ENCODE measurements around the gene ENG. TPM values are rescaled to one million over a fixed set of nuclear protein-coding genes. Genes with fewer than 3 reads are reported as not detected.

The ENG gene
- total RNA-seq, 1 donor from 2014 or later: 323 TPM

DNA sequence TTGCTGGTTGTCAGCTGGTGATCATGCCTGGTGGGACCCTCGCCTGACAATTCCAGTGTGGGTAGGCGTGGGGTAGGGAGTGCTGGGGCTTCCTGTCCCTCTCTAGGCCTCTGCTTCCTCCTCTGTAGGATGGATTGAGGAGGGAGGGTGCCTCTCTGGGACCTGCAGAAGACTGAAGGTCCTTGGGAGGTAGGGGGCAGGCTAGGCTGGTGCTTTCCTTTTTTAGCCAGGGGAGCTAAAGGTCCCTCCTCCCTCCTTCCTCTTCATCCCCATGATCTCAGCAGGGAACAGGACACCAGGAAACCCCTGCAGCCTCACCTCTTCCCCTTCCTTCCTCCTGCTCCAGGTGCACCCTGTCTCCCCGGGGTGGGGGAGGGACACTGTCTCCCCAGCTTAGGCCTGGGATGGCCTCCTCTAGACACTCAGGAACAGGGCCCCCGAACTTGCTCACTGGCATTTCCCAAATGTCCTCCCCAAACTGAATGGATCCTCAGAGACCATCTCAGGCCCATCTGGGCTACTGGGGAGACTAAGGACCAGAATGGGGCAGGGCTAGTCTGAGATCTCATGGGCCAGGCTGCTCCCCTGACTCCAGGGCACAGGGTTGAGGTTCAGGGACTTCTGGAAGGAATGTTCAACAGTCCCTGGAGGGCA lies 84.4 kb downstream of the ENG start:
- intact Hi-C loops (cut with DNase I): no loop called here
- ATAC-seq (no peak), DNase-seq (no peak)
- H3K9me3 ChIP-seq: no peaks in the 10 kb centered on the region
- H3K36me3 ChIP-seq: peaks cover 15% of the 10 kb centered on the region
- peaks cover 63% of the 10 kb centered on the region for H3K4me1 ChIP-seq
- TF ChIP-seq, protein P1, sequence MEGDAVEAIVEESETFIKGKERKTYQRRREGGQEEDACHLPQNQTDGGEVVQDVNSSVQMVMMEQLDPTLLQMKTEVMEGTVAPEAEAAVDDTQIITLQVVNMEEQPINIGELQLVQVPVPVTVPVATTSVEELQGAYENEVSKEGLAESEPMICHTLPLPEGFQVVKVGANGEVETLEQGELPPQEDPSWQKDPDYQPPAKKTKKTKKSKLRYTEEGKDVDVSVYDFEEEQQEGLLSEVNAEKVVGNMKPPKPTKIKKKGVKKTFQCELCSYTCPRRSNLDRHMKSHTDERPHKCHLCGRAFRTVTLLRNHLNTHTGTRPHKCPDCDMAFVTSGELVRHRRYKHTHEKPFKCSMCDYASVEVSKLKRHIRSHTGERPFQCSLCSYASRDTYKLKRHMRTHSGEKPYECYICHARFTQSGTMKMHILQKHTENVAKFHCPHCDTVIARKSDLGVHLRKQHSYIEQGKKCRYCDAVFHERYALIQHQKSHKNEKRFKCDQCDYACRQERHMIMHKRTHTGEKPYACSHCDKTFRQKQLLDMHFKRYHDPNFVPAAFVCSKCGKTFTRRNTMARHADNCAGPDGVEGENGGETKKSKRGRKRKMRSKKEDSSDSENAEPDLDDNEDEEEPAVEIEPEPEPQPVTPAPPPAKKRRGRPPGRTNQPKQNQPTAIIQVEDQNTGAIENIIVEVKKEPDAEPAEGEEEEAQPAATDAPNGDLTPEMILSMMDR (IDR thresholded peaks at IDR 0.05): no peak
- H3K27me3 ChIP-seq (ENCODE audit: low read depth): no peaks in the 10 kb centered on the region
- peak overlapping the region; percentile 89 for H3K27ac ChIP-seq
- H3K4me3 ChIP-seq: peak overlapping the region; percentile 68

DNA sequence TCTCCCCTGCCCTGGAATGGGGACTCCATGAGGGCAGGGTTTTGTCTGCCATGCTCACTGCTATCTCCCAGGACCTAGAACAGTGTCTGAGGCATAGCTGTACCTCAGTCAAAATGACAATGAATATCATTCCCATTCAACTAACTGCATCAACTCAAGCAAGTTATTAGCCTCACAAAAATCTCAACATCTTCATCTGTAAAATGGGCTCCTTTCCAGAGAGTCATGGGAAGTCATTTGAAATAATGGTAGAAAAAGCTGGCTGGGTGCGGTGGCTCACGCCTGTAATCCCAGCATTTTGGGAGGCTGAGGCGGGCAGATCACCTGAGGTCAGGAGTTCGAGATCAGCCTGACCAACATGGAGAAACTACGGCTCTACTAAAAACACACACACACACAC lies 85.4 kb downstream of the ENG start:
- DNase-seq: no peak
- peak overlapping the region; percentile 68 for H3K4me3 ChIP-seq
- H3K9me3 ChIP-seq: no peaks in the 10 kb centered on the region
- H3K27me3 ChIP-seq (ENCODE audit: low read depth): no peaks in the 10 kb centered on the region
- no peak for ATAC-seq
- peaks cover 72% of the 10 kb centered on the region for H3K4me1 ChIP-seq
- intact Hi-C loops (cut with DNase I): no loop called here
- TF ChIP-seq, protein P1 (IDR thresholded peaks at IDR 0.05): no peak
- H3K36me3 ChIP-seq: peaks cover 15% of the 10 kb centered on the region
- peak overlapping the region; percentile 89 for H3K27ac ChIP-seq

DNA sequence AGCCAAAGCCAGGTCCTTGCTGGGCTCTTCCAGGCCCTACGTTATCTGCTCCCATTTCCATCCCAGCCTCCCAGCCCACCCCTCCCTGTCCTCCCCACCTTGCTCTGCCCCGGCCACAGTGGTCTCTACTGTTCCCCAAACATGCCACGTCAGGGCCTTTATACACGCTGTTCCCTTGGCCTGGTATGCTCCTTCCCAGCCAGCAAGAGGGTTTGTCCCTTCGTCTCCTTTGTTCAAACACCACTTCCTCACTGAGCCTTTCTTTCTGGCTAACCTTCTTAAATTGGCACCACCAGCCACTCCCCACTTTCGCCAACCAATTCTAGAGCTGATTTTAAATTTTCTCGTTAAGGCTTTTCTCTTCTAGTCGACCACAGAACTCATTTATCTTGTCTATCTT lies 85.8 kb downstream of the ENG start:
- intact Hi-C loops (cut with DNase I): no loop called here
- peaks cover 76% of the 10 kb centered on the region for H3K4me1 ChIP-seq
- no peaks in the 10 kb centered on the region for H3K27me3 ChIP-seq (ENCODE audit: low read depth)
- TF ChIP-seq, protein P1 (IDR thresholded peaks at IDR 0.05): no peak
- H3K4me3 ChIP-seq: peak overlapping the region; percentile 68
- H3K36me3 ChIP-seq: peaks cover 13% of the 10 kb centered on the region
- no peak for ATAC-seq
- no peak for DNase-seq
- H3K27ac ChIP-seq: peak overlapping the region; percentile 89
- no peaks in the 10 kb centered on the region for H3K9me3 ChIP-seq

DNA sequence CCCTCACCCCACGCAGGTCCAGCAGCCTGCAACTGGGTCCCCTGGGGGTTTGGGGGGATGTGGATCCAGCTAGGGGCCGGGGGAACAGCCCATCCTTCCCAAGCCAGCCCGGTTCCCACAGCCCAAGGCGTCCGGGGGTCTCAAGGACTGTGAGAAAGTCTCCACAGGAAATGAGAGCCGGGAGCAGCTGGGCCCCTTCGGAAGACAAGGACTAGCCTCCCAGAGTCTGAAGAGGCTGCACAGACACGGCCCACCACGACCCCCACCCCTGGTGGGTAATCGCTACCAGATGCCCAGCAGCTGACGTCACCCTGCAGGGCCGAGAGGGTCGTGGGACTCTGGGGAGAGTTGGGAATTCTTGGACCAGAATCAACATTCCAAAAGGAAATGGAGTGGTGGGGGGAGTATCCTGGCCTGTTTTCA lies 86.5 kb downstream of the ENG start:
- Histone ChIP-seq H3K36me3 (peaks cover 13% of the 10 kb centered on the region), H3K9me3 (no peaks in the 10 kb centered on the region), H3K4me1 (peaks cover 82% of the 10 kb centered on the region), H3K4me3 (peak overlapping the region; percentile 68), H3K27me3 (ENCODE audit: low read depth) (no peaks in the 10 kb centered on the region), H3K27ac (peak overlapping the region; percentile 89)
- ATAC-seq: no peak
- no peak for DNase-seq
- TF ChIP-seq, protein P1 (IDR thresholded peaks at IDR 0.05): no peak
- intact Hi-C loops (cut with DNase I): no loop called here

DNA sequence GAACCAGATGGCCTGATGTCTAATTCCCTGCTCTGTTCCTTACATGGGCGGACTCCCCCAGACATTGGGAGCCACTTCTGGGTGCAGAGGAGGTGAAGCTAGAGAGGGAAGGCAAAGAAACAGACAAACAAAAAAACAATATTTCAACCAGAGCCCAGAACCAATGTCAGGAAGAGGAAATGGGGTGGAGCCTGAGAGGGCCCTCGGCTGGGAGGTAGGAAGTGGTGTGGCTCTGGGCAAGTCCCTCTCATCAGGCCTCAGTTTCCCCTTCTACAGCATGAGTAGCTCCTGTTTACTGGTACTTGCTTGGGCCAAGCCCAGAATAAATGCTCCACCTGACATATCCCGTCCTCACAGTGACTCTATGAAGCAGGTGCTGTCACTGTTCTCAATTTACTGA lies 87.0 kb downstream of the ENG start:
- H3K27ac ChIP-seq: peak overlapping the region; percentile 89
- no peak for ATAC-seq
- TF ChIP-seq, protein P1 (IDR thresholded peaks at IDR 0.05): no peak
- peak overlapping the region; percentile 68 for H3K4me3 ChIP-seq
- DNase-seq: no peak
- no peaks in the 10 kb centered on the region for H3K27me3 ChIP-seq (ENCODE audit: low read depth)
- no peaks in the 10 kb centered on the region for H3K9me3 ChIP-seq
- intact Hi-C loops (cut with DNase I): no loop called here
- peaks cover 13% of the 10 kb centered on the region for H3K36me3 ChIP-seq
- peaks cover 87% of the 10 kb centered on the region for H3K4me1 ChIP-seq
